Epithelial cell of esophagus (primary cell): ENCODE data around the gene KRT6B.
"Not testable (repeated sequence)": the region's sequence is repeated elsewhere in the genome, so short reads cannot be mapped to it uniquely, and the experiment has no call there.

Source experiments
- DNase-seq: peaks from one replicate; pipeline ENCODE4 v3.0.0; 2010; ENCODE audit warnings: low read depth
- H3K4me3 ChIP-seq: 2 replicates; pipeline ENCODE4 v1.5.1; 2011; ENCODE audit warnings: mild to moderate bottlenecking, low read length, control low read depth
- TF ChIP-seq, protein P1 (sequence below): IDR thresholded peaks from 2 replicates; pipeline ENCODE4 v1.5.1; 2011; ENCODE audit warnings: low read depth, mild to moderate bottlenecking, low read length, control low read depth, inconsistent platforms; ENCODE audit not compliant: insufficient read depth; ENCODE audit errors: missing control alignments

Gene KRT6B

DNA sequence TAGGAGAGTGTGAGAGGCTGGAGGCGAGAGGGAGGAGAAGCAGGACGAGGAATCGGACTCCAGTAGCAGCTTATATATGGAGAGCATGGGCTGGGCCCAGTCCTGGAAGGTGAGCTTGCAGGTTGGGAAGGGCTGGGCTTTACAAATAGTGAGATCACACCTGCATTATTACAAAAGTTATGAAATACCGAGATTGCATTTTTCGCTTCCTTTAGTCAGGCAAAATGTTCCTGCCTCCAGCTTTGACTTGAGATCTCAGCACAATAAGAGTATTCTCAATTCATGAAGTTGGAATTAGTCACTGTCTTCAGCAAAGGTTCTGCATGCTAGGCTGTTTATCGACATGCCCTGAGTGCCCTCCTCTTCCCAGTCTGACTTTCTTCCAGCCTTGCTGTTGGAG lies at the start of gene KRT6B:
Gene KRT6B (minus strand): TSS at position 46 of the 400 bp plus-strand sequence. CDS start 68 bp downstream, outside the sequence.
- peak within 1 kb of the TSS; percentile 23 for H3K4me3 ChIP-seq

DNA sequence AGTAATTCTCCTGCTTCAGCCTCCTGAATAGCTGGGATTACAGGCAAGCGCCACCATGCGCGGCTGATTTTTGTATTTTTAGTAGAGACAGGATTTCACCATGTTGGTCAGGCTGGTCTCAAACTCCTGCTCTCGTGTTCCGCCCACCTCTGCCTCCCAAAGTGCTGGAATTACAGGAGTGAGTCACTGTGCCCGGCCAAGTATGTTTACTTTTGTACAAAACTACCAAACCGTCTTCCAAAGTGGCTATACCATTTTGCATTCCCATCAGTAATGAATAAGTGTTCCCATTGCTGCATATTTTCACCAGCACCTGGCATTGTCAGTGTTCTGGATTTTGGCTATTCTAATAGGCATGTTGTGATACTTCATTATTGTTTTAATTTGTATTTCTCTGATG lies 49.5 kb upstream of the KRT6B start:
- peak; percentile 64 for DNase-seq
- TF ChIP-seq, protein P1, sequence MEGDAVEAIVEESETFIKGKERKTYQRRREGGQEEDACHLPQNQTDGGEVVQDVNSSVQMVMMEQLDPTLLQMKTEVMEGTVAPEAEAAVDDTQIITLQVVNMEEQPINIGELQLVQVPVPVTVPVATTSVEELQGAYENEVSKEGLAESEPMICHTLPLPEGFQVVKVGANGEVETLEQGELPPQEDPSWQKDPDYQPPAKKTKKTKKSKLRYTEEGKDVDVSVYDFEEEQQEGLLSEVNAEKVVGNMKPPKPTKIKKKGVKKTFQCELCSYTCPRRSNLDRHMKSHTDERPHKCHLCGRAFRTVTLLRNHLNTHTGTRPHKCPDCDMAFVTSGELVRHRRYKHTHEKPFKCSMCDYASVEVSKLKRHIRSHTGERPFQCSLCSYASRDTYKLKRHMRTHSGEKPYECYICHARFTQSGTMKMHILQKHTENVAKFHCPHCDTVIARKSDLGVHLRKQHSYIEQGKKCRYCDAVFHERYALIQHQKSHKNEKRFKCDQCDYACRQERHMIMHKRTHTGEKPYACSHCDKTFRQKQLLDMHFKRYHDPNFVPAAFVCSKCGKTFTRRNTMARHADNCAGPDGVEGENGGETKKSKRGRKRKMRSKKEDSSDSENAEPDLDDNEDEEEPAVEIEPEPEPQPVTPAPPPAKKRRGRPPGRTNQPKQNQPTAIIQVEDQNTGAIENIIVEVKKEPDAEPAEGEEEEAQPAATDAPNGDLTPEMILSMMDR = no peak
- H3K4me3 ChIP-seq = no peak overlapping the region

More for the DNA sequence above, at the start of gene KRT6B:
- TF ChIP-seq, protein P1 = no peak
- peak; percentile 93 for DNase-seq

DNA sequence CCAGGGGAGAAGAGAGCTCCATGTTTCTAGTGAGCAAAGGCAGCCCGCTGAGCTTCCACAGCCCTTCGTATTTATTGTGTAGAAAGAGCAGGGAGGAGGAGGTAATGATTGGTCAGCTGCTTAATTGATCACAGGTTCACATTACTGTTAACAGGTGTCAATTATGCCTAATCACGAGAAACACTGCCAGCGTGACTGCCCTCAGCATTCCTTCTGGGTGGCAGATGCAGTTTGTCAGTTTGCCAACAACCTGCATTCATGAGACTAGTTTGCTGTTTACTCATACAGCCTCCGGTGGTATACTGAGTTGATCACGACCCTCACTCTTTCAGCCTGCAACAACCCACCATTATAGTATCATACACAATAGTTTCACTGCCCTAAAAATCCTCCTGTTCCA lies 48.6 kb upstream of the KRT6B start:
- H3K4me3 ChIP-seq = not testable (repeated sequence)
- DNase-seq = peak; percentile 46

DNA sequence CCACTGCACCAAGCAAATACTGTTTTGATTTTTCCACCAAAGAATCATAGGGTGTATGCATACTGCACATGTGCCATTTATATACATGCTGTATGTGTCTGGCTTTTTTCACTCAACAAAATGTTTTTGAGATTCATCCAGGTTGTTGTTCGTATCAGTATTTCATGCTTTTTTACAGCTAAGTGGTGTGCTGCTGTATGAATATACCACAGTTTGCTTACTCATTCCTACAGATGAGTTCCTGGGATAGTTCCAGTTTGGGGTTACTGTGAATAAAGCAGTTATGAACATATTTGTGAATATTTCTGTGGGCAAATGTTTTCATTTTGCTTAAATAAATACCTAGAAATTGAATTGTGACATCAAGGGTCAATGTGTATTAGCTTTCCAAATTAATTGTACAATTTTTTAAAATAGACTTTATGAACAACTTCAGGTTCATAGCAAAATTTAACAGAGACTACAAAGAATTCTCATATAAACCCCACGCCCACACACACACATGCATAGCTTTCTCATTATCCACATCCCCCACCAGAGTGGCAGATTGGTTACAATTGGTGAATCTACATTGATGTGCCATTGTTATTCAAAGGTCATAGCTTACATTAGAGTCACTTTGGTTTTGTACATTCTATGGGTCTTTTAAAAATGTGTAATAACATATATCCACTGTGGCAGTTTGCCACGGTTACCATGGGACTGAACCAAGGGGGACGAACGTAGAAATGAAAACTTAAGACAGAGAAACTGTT lies 48.0 kb upstream of the KRT6B start:
- TF ChIP-seq, protein P1 = no peak
- H3K4me3 ChIP-seq = no peak overlapping the region
- no peak for DNase-seq

DNA sequence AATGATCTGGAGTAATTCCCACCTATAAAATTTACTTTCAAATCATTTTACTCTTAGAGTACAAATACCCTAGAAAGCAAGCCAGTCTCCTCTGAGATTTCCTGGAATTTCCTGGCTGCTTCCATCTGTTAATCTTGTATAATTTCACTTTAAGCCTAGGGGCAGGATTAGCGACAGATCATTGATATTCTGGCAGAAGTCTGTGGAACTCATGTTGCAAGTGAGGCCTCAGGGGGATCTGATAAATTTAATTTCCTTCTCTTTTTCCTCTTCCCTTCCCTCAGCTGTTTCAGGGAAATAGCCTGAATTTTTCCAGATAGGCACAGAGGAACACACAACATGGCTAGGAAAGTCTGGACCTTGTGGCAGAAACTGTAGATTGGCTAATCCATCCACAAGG lies 47.0 kb upstream of the KRT6B start:
- TF ChIP-seq, protein P1 = no peak
- no peak overlapping the region for H3K4me3 ChIP-seq
- DNase-seq = no peak

DNA sequence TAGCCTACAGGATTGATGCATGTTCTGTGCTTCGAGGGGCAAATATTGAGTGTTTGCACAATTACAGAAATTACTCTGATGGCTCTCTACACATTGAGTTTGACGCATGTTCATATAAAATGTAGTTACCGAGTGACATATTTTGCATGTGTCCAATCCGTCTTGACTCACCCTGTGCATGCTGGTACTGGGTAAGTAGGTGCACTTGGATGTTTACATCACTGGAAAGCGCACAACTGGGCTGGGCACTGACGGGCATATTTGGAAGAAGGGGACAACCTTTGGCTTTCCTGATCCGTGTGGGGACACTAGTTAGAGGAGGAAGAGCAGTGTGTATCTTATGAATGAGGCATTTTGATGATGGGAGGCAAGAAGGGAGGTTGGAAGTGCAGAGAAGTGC lies 46.0 kb upstream of the KRT6B start:
- TF ChIP-seq, protein P1 = no peak
- no peak for DNase-seq
- H3K4me3 ChIP-seq = no peak overlapping the region

DNA sequence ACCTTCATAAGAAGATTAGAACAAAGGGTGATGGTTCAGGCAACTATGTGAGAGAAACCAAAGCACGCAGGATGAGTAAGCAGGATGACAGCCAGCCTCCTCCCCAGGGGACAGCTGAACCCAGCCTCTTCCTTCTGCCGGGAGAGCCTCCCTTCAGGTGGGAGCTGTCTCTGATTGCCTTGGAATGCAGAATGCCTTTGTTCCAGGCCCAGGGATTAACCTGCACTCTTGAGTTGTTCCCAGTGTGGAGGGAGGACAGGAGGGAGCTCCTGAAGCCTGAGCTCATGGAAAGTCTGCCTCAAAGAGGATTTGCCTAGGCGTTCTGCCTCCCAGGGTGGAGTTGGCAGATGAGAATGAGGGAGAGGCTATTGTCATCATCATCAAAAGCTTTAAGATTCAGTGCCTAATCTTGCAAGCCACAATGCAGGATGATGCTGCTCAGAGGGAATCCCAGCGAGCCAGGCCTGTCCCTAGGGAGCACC lies 44.7 kb upstream of the KRT6B start:
- TF ChIP-seq, protein P1 = no peak
- H3K4me3 ChIP-seq = no peak overlapping the region
- DNase-seq = peak; percentile 97
